Transverse colon (tissue), 4 donors: ENCODE measurements around the gene HSD11B2. TPM values are rescaled to one million over a fixed set of nuclear protein-coding genes. Genes with fewer than 3 reads are reported as not detected.

Experiments
- DNase-seq: peaks from one replicate; pipeline ENCODE4 v3.0.0-alpha.2; 2019
- H3K27ac ChIP-seq, 4 donors: fragments of 200-600 bp; sonication (generic); 2 replicates each; pipeline ENCODE4 v1.5.1; 2016 to 2018; ENCODE audit warnings: inconsistent platforms in 4 of 4
- H3K27me3 ChIP-seq: fragments of 200-600 bp; sonication (generic); 2 replicates; pipeline ENCODE4 v1.5.1; 2017; ENCODE audit warnings: inconsistent platforms
- H3K36me3 ChIP-seq, 4 donors: fragments of 200-600 bp; sonication (generic); 2 replicates each; pipeline ENCODE4 v1.5.1; 2017 to 2019; ENCODE audit warnings: inconsistent platforms in 4 of 4
- H3K4me1 ChIP-seq, 4 donors: fragments of 200-600 bp; sonication (generic); 2 replicates each; pipeline ENCODE4 v1.5.1; 2017 to 2020; ENCODE audit warnings: inconsistent platforms in 4 of 4
- H3K4me3 ChIP-seq, 4 donors: fragments of 200-600 bp; sonication (generic); 1 replicate in 1 of 4; 2 replicates in 3 of 4; pipeline versions ENCODE4 v1.5.1 to v1.6.1; 2017 to 2019; ENCODE audit warnings: inconsistent platforms in 4 of 4
- H3K9me3 ChIP-seq, 2 donors: fragments of 200-600 bp; sonication (generic); 2 replicates each; pipeline ENCODE4 v1.5.1; 2017 to 2019; ENCODE audit warnings: inconsistent platforms in 2 of 2
- EP300 ChIP-seq: sonication (generic); formaldehyde crosslinking; IDR thresholded peaks from one replicate; pipeline ENCODE4 v1.6.1; 2017; ENCODE audit warnings: antibody characterized with exemption, low read depth
- POLR2A ChIP-seq: fragments of 450-650 bp; IDR thresholded peaks from one replicate; pipeline ENCODE4 v1.6.1; 2016; ENCODE audit warnings: antibody characterized with exemption, mild to moderate bottlenecking, moderate library complexity
- POLR2AphosphoS5 ChIP-seq, 3 donors: sonication (generic); formaldehyde crosslinking; IDR thresholded peaks; one replicate each; pipeline ENCODE4 v1.6.1; 2016; ENCODE audit warnings: antibody characterized with exemption in 3 of 3
- WGBS, 2 donors: methylation state at CpG; one replicate each; pipeline ENCODE4 v1.1.5; 2018; ENCODE audit warnings: low coverage in 1 of 2; 5-methylcytosine and 5-hydroxymethylcytosine counted together
- in situ Hi-C, 4 donors: fragments of 200-750 bp; cut with MboI; loops; one replicate each; pipeline versions ENCODE4 v1.15.0 to v1.15.1; 2017; ENCODE audit warnings: low sequenced_read_pairs in 3 of 4, low pct_ligation_motif_present in 1 of 4, low pct_unique_long_range_greater_than_20kb in 1 of 4
- intact Hi-C: fragments of 100-400 bp; cut with DNase I; formaldehyde crosslinking; loops from one replicate; pipeline ENCODE4 v1.15.1; 2023; ENCODE audit warnings: low total_unique reads
- total RNA-seq, 4 donors: library from RNA; depleted of rRNA; stranded (reverse); fragments of >200 nt; gene quantifications; one replicate each; pipeline ENCODE4 v1.1.0, GENCODE V29; 2016
- TF ChIP-seq, protein P1 (sequence below), 5 experiments: fragments of 200-600 bp in 3 of 5; fragments of 450-650 bp in 2 of 5; sonication (generic) in 3 of 5; IDR thresholded peaks; 1 replicate in 2 of 5; 2 replicates in 3 of 5; pipeline ENCODE4 v1.5.1; 2016 to 2017; ENCODE audit warnings: antibody characterized with exemption in 5 of 5, inconsistent platforms in 3 of 5, mild to moderate bottlenecking in 2 of 5, moderate library complexity in 1 of 5

Gene HSD11B2
- total RNA-seq, 4 donors from 2014 or later, result 667 to 1,081 (median 790) TPM

DNA sequence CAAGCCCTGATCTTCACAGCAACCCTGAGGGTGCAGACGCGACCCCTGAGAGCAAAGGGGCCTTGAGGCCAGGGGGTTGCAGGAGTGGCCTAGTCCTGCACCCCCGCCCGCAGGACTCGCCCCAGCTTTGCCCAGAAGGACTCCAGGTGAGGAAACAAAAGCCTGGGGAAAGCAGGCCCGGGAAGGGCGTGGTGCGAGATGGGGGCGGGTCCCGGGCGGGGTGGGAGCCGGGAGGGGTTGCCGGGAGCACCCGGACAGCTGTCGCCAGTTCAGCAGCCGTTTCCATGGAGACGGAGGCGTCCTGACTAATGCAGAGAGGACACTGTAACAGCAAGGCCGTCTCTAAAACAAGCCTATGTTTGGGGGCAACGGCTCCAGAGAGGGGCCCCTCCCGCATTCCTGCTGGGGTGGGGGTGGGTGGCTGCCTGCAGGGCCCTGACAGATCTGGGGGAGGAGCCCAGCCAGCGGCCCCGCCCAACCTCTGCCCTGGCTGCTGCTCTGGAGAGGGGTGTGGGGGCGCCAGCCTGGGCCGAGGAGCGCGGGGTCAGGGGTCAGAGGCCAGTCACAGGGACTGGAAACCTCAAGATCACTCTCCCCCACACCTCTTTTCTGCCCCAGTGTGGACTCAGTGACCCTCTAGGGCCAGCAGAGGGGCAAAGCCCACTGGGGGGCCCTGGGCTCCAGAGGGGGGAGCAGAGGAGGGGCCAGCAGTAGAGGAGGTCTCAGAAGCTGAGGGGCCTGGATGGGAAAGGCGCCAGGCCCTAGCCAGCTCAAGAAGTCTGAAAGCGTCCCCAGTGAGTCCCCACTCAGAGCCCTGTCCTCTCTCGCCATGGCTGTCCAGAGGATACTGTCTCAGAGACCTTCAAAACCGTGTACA is 34.5 kb upstream of the HSD11B2 start:
- no peaks in the 10 kb centered on the region for H3K9me3 ChIP-seq
- peak; percentile 49 to 64 (median 49) for TF ChIP-seq POLR2AphosphoS5 (IDR thresholded peaks at IDR 0.05)
- TF ChIP-seq EP300, result peak; percentile 87
- TF ChIP-seq POLR2A, result peak; percentile 55
- TF ChIP-seq, protein P1, sequence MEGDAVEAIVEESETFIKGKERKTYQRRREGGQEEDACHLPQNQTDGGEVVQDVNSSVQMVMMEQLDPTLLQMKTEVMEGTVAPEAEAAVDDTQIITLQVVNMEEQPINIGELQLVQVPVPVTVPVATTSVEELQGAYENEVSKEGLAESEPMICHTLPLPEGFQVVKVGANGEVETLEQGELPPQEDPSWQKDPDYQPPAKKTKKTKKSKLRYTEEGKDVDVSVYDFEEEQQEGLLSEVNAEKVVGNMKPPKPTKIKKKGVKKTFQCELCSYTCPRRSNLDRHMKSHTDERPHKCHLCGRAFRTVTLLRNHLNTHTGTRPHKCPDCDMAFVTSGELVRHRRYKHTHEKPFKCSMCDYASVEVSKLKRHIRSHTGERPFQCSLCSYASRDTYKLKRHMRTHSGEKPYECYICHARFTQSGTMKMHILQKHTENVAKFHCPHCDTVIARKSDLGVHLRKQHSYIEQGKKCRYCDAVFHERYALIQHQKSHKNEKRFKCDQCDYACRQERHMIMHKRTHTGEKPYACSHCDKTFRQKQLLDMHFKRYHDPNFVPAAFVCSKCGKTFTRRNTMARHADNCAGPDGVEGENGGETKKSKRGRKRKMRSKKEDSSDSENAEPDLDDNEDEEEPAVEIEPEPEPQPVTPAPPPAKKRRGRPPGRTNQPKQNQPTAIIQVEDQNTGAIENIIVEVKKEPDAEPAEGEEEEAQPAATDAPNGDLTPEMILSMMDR (IDR thresholded peaks at IDR 0.05), result no peak
- H3K4me1 ChIP-seq, result peaks cover 37 to 67% (median 49%) of the 10 kb centered on the region in 4 donors
- peak overlapping the region; percentile 52 to 85 (median 76) for H3K27ac ChIP-seq
- 23% methylated on average over 25 of the region's 31 CpGs; no CpG with 5 or more reads in 1 of the 2 donors for WGBS, 2 donors
- H3K4me3 ChIP-seq, result no peak overlapping the region
- intact Hi-C loops, result loop anchor here (5.0 kb wide), 1 partner anchor 114 kb away; no protein-coding TSS in a partner anchor
- H3K27me3 ChIP-seq, result no peaks in the 10 kb centered on the region
- H3K36me3 ChIP-seq, result no peaks in the 10 kb centered on the region
- DNase-seq, result peak; percentile 92
- in situ Hi-C loops, result loop anchor here in 2 of 4 donors (25.0 kb wide), 2 partner anchors 109 to 434 kb away; partner anchors contain the start of genes CES3 (in 1 of the 2) and PLEKHG4 (in 1 of the 2)

DNA sequence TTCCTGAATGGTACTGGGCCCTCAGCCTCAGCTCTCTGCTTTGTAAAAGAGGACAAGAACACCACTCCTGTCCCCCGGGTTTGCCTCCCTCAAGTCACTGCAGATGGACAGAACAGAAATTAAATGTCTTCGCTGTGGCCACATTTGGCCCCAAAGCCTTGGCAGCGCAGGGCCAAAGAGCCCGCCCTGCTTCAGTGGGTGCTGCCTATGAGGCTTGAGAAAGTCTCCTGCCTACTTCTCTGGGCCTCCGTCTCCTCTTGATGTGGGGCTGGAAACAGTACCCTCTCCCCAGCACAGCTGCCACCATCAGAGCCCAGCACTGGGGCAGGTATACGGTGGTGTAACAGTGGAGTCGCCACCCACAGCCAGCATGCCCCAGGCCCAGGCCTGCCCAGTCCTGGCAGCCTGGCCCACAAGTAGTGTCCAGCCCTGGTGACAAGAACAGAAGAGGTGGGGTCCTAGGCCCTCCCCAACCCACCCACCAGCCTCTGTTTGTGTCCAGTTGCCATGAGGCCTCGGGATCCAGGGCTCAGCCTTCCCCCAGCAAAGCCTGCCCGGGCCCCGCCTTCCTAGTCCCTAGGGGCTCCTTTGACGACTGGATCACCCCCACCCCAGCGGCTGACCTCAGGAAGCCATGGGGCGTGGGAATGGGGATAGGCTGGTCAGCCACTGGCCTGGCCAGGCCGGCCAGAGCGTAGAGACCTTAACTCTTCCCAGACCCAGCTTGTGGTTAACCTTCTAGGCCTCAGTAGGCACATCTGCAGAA is 33.7 kb upstream of the HSD11B2 start:
- Histone ChIP-seq H3K27me3 (no peaks in the 10 kb centered on the region), H3K4me3 (no peak overlapping the region), H3K36me3 (no peaks in the 10 kb centered on the region), H3K27ac (peak overlapping the region; percentile 52 to 85 (median 76)), H3K9me3 (no peaks in the 10 kb centered on the region), H3K4me1 (peaks cover 31 to 60% (median 44%) of the 10 kb centered on the region in 4 donors)
- in situ Hi-C loops, result loop anchor here in 2 of 4 donors (25.0 kb wide), 2 partner anchors 110 to 435 kb away; partner anchors contain the start of genes CES3 (in 1 of the 2) and PLEKHG4 (in 1 of the 2)
- 60 to 77% methylated on average over 1 to 10 of the region's 15 CpGs for WGBS, 2 donors
- intact Hi-C loops, result loop anchor here (5.0 kb wide), 1 partner anchor 115 kb away; no protein-coding TSS in a partner anchor
- TF ChIP-seq POLR2A (no peak), EP300 (no peak), POLR2AphosphoS5 (IDR thresholded peaks at IDR 0.05) (no peak)
- TF ChIP-seq, protein P1 (IDR thresholded peaks at IDR 0.05), result no peak
- no peak for DNase-seq

DNA sequence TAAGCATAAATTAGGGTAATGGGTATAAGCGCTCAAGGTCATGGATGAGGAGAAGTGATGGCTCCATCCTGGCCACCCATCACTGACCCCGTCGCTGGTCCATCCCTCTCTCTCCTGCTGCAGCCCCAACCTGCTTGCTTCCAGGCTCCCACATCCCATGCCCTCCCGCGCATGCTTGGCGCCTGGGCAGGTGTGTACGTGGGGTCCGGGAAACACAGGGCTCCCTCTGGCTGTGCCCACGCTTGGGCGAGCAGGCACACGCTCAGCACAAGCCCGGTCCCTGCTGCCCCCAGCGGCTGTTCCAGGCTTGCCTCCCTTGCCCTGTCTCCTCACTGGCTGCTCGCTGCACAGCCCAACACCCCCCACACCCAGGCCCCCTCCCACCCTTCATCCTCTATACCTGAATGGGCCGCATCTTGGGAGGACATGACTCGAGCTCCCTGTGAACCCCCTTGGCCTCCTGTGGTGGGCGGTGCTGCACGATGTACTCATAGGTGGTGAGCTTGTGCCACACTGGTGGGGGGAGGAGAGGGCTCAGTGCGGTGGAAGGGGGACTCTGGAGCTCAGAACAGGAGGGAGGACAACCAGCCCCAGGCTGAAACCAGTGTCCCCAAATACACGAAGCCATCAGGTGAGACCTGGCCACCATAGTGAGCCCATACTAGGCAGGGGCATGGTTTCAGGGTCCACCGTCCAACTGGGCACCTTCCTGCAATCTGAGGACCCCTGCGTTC is 32.9 kb upstream of the HSD11B2 start:
- H3K27ac ChIP-seq, result peak overlapping the region in 1 of 4 donors; percentile 77
- H3K27me3 ChIP-seq, result no peaks in the 10 kb centered on the region
- in situ Hi-C loops, result loop anchor here in 2 of 4 donors (25.0 kb wide), 2 partner anchors 111 to 436 kb away; partner anchors contain the start of genes CES3 (in 1 of the 2) and PLEKHG4 (in 1 of the 2)
- H3K36me3 ChIP-seq, result no peaks in the 10 kb centered on the region
- intact Hi-C loops, result loop anchor here (5.0 kb wide), 1 partner anchor 116 kb away; no protein-coding TSS in a partner anchor
- H3K4me1 ChIP-seq, result peaks cover 26 to 52% (median 40%) of the 10 kb centered on the region in 4 donors
- 80 to 88% methylated on average over 3 to 20 of the region's 22 CpGs for WGBS, 2 donors
- no peak for DNase-seq
- TF ChIP-seq, protein P1 (IDR thresholded peaks at IDR 0.05), result no peak
- TF ChIP-seq POLR2AphosphoS5 (IDR thresholded peaks at IDR 0.05) (no peak), EP300 (no peak), POLR2A (no peak)
- H3K4me3 ChIP-seq, result no peak overlapping the region
- H3K9me3 ChIP-seq, result no peaks in the 10 kb centered on the region
